RWPE2 (cell line): ENCODE results near the gene RGL1.
"Not testable (repeated sequence)": the region's sequence is repeated elsewhere in the genome, so short reads cannot be mapped to it uniquely, and the experiment has no call there.

ENCODE experiments used
- ATAC-seq: fragments of 200-7000 bp; cut with Tn5 transposase; 3 replicates; pipeline ENCODE4 v1.9.1; 2021; ENCODE audit warnings: low read depth
- DNase-seq: peaks from one replicate; pipeline ENCODE4 v3.0.0-alpha.2; 2020; ENCODE audit warnings: low spot score
- H3K27ac ChIP-seq: fragments of 450-650 bp; 2 replicates; pipeline ENCODE4 v1.5.1; 2017; ENCODE audit warnings: mild to moderate bottlenecking; ENCODE audit not compliant: poor library complexity, severe bottlenecking
- H3K27me3 ChIP-seq: fragments of 250-450 bp; sonication (Bioruptor Pico); 2 replicates; pipeline ENCODE4 v1.5.1; 2021; ENCODE audit warnings: mild to moderate bottlenecking, moderate library complexity; ENCODE audit not compliant: insufficient read depth, poor library complexity, severe bottlenecking
- H3K36me3 ChIP-seq: fragments of 250-450 bp; sonication (Bioruptor Pico); 2 replicates; pipeline ENCODE4 v1.5.1; 2020; ENCODE audit warnings: low read depth, mild to moderate bottlenecking, moderate library complexity
- H3K4me1 ChIP-seq: fragments of 250-450 bp; sonication (Bioruptor Pico); 2 replicates; pipeline ENCODE4 v1.5.1; 2021; ENCODE audit warnings: mild to moderate bottlenecking, moderate library complexity; ENCODE audit not compliant: insufficient read depth, poor library complexity, severe bottlenecking
- H3K4me3 ChIP-seq: fragments of 250-450 bp; sonication (Bioruptor Pico); 2 replicates; pipeline ENCODE4 v1.5.1; 2021; ENCODE audit warnings: mild to moderate bottlenecking, moderate library complexity; ENCODE audit not compliant: severe bottlenecking
- H3K9me3 ChIP-seq: fragments of 250-450 bp; sonication (Bioruptor Pico); 2 replicates; pipeline ENCODE4 v1.5.1; 2021; ENCODE audit warnings: mild to moderate bottlenecking, moderate library complexity; ENCODE audit not compliant: severe bottlenecking
- CTCF ChIP-seq: fragments of 450-650 bp; IDR thresholded peaks from one replicate; pipeline ENCODE4 v1.5.1; 2017; ENCODE audit warnings: mild to moderate bottlenecking, moderate library complexity; ENCODE audit not compliant: poor library complexity, severe bottlenecking

Gene RGL1

GRCh38 chr1:183761871-183762270 lies 43.0 kb upstream of the RGL1 start:
- no peaks in the 10 kb centered on the region for H3K36me3 ChIP-seq
- H3K4me3 ChIP-seq: no peak overlapping the region
- H3K9me3 ChIP-seq: no peaks in the 10 kb centered on the region
- peaks cover 10% of the 10 kb centered on the region for H3K4me1 ChIP-seq
- H3K27ac ChIP-seq: no peak overlapping the region
- TF ChIP-seq CTCF: no peak
- DNase-seq (no peak), ATAC-seq (no peak)
- no peaks in the 10 kb centered on the region for H3K27me3 ChIP-seq

- ATAC-seq, H3K9me3 ChIP-seq, DNase-seq, H3K4me1 ChIP-seq, H3K27ac ChIP-seq, H3K27me3 ChIP-seq, H3K4me3 ChIP-seq, H3K36me3 ChIP-seq: not testable (repeated sequence)
Measured at GRCh38 chr1:183762856-183763255, 42.1 kb upstream of the RGL1 start.

- ATAC-seq (no peak), DNase-seq (no peak)
- Histone ChIP-seq H3K9me3 (no peaks in the 10 kb centered on the region), H3K36me3 (no peaks in the 10 kb centered on the region), H3K4me3 (no peak overlapping the region), H3K27me3 (no peaks in the 10 kb centered on the region), H3K27ac (no peak overlapping the region), H3K4me1 (no peaks in the 10 kb centered on the region)
- TF ChIP-seq CTCF: no peak
Measured at GRCh38 chr1:183764981-183765380, 39.9 kb upstream of the RGL1 start.

- H3K4me3 ChIP-seq: no peak overlapping the region
- H3K36me3 ChIP-seq: no peaks in the 10 kb centered on the region
- no peak for TF ChIP-seq CTCF
- DNase-seq: no peak
- H3K9me3 ChIP-seq: no peaks in the 10 kb centered on the region
- H3K27ac ChIP-seq: no peak overlapping the region
- ATAC-seq: no peak
- H3K27me3 ChIP-seq: no peaks in the 10 kb centered on the region
- no peaks in the 10 kb centered on the region for H3K4me1 ChIP-seq
Measured at GRCh38 chr1:183769956-183770815, 34.7 kb upstream of the RGL1 start.

GRCh38 chr1:183770816-183771128 lies 34.1 kb upstream of the RGL1 start:
- DNase-seq (no peak), ATAC-seq (no peak)
- no peak overlapping the region for H3K27ac ChIP-seq
- H3K36me3 ChIP-seq: no peaks in the 10 kb centered on the region
- no peaks in the 10 kb centered on the region for H3K9me3 ChIP-seq
- H3K4me3 ChIP-seq: no peak overlapping the region
- TF ChIP-seq CTCF: no peak
- H3K4me1 ChIP-seq: no peaks in the 10 kb centered on the region
- no peaks in the 10 kb centered on the region for H3K27me3 ChIP-seq
